LNCaP clone FGC (cell line): Measurements from ENCODE around the gene GPC5.

Experiments used
- DNase-seq: peaks from one replicate; pipeline ENCODE4 v3.0.0-alpha.2; 2011; ENCODE audit warnings: low read depth
- H3K4me3 ChIP-seq: 2 replicates; pipeline ENCODE4 v1.5.1; 2011; ENCODE audit warnings: mild to moderate bottlenecking, low read depth, low read length, control low read depth
- CTCF ChIP-seq: IDR thresholded peaks from 2 replicates; pipeline ENCODE4 v1.5.1; 2012; ENCODE audit warnings: mild to moderate bottlenecking; ENCODE audit not compliant: control insufficient read depth, insufficient read depth; ENCODE audit errors: extremely low read depth

The GPC5 gene

GRCh38 chr13:91836553-91836952 is 438.1 kb downstream of the GPC5 start:
- DNase-seq = no peak
- no peak for TF ChIP-seq CTCF
- H3K4me3 ChIP-seq = no peak overlapping the region

GRCh38 chr13:91845612-91846011 is 447.2 kb downstream of the GPC5 start:
- no peak for DNase-seq
- H3K4me3 ChIP-seq = no peak overlapping the region
- TF ChIP-seq CTCF = no peak

- H3K4me3 ChIP-seq = no peak overlapping the region
- TF ChIP-seq CTCF = no peak
- DNase-seq = no peak
Measured at GRCh38 chr13:91863699-91864098, 465.3 kb downstream of the GPC5 start.

GRCh38 chr13:91868351-91868750 is 469.9 kb downstream of the GPC5 start:
- no peak for DNase-seq
- no peak for TF ChIP-seq CTCF
- H3K4me3 ChIP-seq = no peak overlapping the region

- DNase-seq = no peak
- no peak overlapping the region for H3K4me3 ChIP-seq
- no peak for TF ChIP-seq CTCF
Measured at GRCh38 chr13:91878491-91878890, 480.1 kb downstream of the GPC5 start.

- TF ChIP-seq CTCF = no peak
- H3K4me3 ChIP-seq = no peak overlapping the region
Measured at GRCh38 chr13:91879360-91879759, 480.9 kb downstream of the GPC5 start.

GRCh38 chr13:91882918-91883317 is 484.5 kb downstream of the GPC5 start:
- no peak overlapping the region for H3K4me3 ChIP-seq
- no peak for DNase-seq
- no peak for TF ChIP-seq CTCF

More at GRCh38 chr13:91879360-91879759, 480.9 kb downstream of the GPC5 start:
- DNase-seq = no peak
